HCT116 (cell line): Measurements from ENCODE around the gene ETS1.

Source experiments
- EZH2 ChIP-seq: fragments of 200-600 bp; sonication (generic); IDR thresholded peaks from 2 replicates; pipeline ENCODE4 v1.6.1; 2017; ENCODE audit warnings: antibody characterized with exemption, mixed run types
- MAX ChIP-seq: IDR thresholded peaks from 2 replicates; pipeline ENCODE4 v1.6.1; 2012
- POLR2A ChIP-seq: IDR thresholded peaks from 2 replicates; pipeline ENCODE4 v1.7.0; 2011; ENCODE audit warnings: borderline replicate concordance; ENCODE audit not compliant: insufficient read depth, insufficient read length; ENCODE audit errors: extremely low read depth
- POLR2AphosphoS5 ChIP-seq: IDR thresholded peaks from 2 replicates; pipeline ENCODE4 v1.6.1; 2011; ENCODE audit warnings: mild to moderate bottlenecking, low read depth, low read length, moderate library complexity
- SIN3A ChIP-seq: IDR thresholded peaks from 2 replicates; pipeline ENCODE4 v1.6.1; 2012; ENCODE audit warnings: low read depth
- SP1 ChIP-seq: IDR thresholded peaks from 2 replicates; pipeline ENCODE4 v1.6.1; 2012; ENCODE audit warnings: low read depth
- ZNF274 ChIP-seq: fragments of 200-500 bp; sonication (Bioruptor generic); IDR thresholded peaks from 2 replicates; pipeline ENCODE4 v1.6.1; 2014; ENCODE audit warnings: mild to moderate bottlenecking, low read depth, low read length, inconsistent platforms
- TF ChIP-seq, protein P1 (sequence below), 3 experiments: fragments of 200-600 bp in 1 of 3; sonication (generic) in 1 of 3; IDR thresholded peaks in 2 of 3; conservative IDR thresholded peaks in 1 of 3; 2 replicates each; pipeline ENCODE4 v1.5.1; 2012 to 2017; ENCODE audit warnings: low read depth in 2 of 3, low read length in 2 of 3, antibody characterized with exemption in 1 of 3, borderline replicate concordance in 1 of 3, control low read depth in 1 of 3, mild to moderate bottlenecking in 1 of 3, mixed read lengths in 1 of 3, mixed run types in 1 of 3, moderate library complexity in 1 of 3; ENCODE audit not compliant: insufficient read depth in 1 of 3
- TF ChIP-seq, protein P2 (sequence below): IDR thresholded peaks from 2 replicates; pipeline ENCODE4 v1.6.1; 2012; ENCODE audit warnings: low read depth

GRCh38 chr11:128536506-128536905 is 50.9 kb downstream of the ETS1 start:
- TF ChIP-seq, protein P1, sequence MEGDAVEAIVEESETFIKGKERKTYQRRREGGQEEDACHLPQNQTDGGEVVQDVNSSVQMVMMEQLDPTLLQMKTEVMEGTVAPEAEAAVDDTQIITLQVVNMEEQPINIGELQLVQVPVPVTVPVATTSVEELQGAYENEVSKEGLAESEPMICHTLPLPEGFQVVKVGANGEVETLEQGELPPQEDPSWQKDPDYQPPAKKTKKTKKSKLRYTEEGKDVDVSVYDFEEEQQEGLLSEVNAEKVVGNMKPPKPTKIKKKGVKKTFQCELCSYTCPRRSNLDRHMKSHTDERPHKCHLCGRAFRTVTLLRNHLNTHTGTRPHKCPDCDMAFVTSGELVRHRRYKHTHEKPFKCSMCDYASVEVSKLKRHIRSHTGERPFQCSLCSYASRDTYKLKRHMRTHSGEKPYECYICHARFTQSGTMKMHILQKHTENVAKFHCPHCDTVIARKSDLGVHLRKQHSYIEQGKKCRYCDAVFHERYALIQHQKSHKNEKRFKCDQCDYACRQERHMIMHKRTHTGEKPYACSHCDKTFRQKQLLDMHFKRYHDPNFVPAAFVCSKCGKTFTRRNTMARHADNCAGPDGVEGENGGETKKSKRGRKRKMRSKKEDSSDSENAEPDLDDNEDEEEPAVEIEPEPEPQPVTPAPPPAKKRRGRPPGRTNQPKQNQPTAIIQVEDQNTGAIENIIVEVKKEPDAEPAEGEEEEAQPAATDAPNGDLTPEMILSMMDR (IDR thresholded peaks at IDR 0.05 in 2 of 3, conservative IDR thresholded peaks at IDR 0.05 in 1 of 3; ENCODE audit: borderline replicate concordance in 1 of 3, insufficient read depth in 1 of 3, low read depth in 2 of 3, low read length in 2 of 3): no peak
- TF ChIP-seq EZH2 (no peak), POLR2AphosphoS5 (no peak), MAX (no peak), SP1 (no peak), POLR2A (no peak), SIN3A (no peak), ZNF274 (no peak)
- TF ChIP-seq, protein P2, sequence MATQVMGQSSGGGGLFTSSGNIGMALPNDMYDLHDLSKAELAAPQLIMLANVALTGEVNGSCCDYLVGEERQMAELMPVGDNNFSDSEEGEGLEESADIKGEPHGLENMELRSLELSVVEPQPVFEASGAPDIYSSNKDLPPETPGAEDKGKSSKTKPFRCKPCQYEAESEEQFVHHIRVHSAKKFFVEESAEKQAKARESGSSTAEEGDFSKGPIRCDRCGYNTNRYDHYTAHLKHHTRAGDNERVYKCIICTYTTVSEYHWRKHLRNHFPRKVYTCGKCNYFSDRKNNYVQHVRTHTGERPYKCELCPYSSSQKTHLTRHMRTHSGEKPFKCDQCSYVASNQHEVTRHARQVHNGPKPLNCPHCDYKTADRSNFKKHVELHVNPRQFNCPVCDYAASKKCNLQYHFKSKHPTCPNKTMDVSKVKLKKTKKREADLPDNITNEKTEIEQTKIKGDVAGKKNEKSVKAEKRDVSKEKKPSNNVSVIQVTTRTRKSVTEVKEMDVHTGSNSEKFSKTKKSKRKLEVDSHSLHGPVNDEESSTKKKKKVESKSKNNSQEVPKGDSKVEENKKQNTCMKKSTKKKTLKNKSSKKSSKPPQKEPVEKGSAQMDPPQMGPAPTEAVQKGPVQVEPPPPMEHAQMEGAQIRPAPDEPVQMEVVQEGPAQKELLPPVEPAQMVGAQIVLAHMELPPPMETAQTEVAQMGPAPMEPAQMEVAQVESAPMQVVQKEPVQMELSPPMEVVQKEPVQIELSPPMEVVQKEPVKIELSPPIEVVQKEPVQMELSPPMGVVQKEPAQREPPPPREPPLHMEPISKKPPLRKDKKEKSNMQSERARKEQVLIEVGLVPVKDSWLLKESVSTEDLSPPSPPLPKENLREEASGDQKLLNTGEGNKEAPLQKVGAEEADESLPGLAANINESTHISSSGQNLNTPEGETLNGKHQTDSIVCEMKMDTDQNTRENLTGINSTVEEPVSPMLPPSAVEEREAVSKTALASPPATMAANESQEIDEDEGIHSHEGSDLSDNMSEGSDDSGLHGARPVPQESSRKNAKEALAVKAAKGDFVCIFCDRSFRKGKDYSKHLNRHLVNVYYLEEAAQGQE: no peak
